Dermis blood vessel endothelial cell (primary cell): Measurements from ENCODE around the gene FAM227B. TPM values are rescaled to one million over a fixed set of nuclear protein-coding genes. Genes with fewer than 3 reads are reported as not detected.
A peak's percentile ranks its signal among the peaks of the same experiment; 100 is the strongest.
"Not testable (repeated sequence)": the region's sequence is repeated elsewhere in the genome, so short reads cannot be mapped to it uniquely, and the experiment has no call there.

Experiments used
- DNase-seq: peaks from one replicate; pipeline ENCODE4 v3.0.0; 2010
- total RNA-seq: library from RNA; depleted of rRNA; stranded (reverse); fragments of >200 nt; gene quantifications from 2 replicates; pipeline ENCODE4 v1.2.3, GENCODE V29; 2014

The FAM227B gene
- total RNA-seq, 1 donor from 2014 or later: 1.4 TPM

GRCh38 chr15:49492830-49493229 is 127.8 kb downstream of the FAM227B start:
- no peak for DNase-seq

DNA sequence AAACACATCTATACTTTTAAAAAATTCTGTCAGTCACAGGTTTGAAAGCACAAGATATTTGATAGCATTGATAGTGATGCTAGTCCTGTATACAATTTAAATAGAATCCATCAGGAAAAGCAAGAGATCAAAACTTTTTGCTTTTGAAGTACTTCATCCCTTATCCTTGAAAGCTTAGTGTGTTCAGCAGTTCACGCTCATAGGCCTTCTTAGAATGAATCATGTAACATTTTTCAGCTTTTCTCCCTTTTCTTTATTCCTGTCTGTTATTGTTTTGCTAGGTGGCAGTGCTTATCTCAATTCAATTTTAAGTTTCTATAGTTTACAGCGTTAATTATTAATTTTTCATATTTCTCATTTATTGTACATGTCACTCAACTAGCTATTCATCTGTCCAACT is 128.5 kb downstream of the FAM227B start:
- no peak for DNase-seq

- no peak for DNase-seq
Observed at GRCh38 chr15:49490966-49491365, 129.7 kb downstream of the FAM227B start.

GRCh38 chr15:49485401-49485800 is 135.2 kb downstream of the FAM227B start:
- not testable (repeated sequence) for DNase-seq

DNA sequence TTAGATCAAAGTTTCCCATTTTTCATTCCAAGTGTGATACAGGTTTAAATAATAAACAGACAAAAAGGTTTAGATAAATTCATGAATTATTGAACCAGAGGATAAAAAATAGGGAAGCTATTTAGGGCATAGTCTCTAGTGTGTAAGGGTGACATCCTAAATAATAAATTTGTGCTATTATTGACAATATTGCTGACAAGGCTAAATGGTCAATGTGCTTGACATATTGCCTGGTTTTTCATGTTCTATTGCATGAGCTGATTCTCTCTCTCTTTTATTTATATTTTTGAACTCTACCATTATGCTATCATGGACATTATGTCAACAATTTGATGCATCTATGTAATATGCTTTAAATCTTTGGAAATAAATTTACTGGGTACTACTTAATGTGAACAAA is 141.6 kb downstream of the FAM227B start:
- not testable (repeated sequence) for DNase-seq

DNA sequence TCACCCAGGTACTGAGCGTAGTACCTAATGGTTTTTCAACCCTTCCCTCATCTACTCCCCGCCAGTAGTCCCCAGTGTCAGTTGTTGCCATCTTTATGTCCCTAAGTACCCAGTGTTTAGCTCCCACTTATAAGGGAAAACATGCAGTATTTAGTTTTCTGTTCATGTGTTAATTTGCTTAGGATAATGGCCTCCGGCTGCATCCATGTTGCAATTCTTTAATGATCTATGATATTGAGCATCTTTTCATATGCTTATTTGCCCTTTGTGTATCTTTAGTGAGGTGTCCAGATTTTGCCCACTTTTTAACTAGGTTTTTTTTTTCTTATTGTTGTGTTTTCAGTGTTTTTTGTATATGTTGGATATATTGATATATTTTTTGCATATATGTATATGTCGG is 142.6 kb downstream of the FAM227B start:
- not testable (repeated sequence) for DNase-seq

- DNase-seq: no peak
Observed at GRCh38 chr15:49473031-49473430, 147.6 kb downstream of the FAM227B start.

GRCh38 chr15:49472338-49472737 is 148.3 kb downstream of the FAM227B start:
- no peak for DNase-seq

- no peak for DNase-seq
Observed at GRCh38 chr15:49471733-49472132, 148.9 kb downstream of the FAM227B start.

DNA sequence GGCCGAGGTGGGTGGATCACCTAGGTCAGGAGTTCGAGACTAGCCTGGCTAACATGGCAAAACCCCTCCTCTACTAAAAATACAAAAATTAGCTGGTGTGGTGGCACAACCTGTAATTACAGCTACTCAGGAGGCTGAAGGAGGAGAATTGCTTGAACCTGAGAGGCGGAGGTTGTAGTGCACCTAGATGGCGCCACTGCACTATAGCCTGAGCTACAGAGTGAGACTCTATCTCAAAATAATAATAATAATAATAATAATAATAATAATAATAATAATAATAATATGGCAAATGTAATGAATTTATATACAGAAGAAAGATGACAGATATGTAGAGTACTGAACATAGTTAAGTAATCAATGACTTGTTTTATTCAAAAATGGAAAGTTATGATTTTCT is 149.4 kb downstream of the FAM227B start:
- peak; percentile 41 for DNase-seq

DNA sequence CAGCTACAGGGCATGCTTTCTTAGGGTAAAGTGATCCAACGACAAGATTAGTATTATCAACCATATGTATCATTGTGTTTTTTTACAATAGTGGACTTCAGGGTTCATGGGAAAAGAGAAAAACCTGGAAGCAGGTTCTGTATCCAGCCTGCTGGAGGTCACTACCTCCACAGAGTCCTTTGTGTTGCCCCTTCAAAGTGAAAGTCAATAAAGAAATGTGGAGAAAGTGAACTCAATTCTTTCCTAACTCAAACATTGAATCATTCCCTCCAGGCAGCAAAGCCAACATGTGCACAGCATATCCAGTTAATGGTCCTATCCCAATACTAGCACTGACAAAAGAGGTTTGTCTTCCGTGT is 152.2 kb downstream of the FAM227B start:
- no peak for DNase-seq

DNA sequence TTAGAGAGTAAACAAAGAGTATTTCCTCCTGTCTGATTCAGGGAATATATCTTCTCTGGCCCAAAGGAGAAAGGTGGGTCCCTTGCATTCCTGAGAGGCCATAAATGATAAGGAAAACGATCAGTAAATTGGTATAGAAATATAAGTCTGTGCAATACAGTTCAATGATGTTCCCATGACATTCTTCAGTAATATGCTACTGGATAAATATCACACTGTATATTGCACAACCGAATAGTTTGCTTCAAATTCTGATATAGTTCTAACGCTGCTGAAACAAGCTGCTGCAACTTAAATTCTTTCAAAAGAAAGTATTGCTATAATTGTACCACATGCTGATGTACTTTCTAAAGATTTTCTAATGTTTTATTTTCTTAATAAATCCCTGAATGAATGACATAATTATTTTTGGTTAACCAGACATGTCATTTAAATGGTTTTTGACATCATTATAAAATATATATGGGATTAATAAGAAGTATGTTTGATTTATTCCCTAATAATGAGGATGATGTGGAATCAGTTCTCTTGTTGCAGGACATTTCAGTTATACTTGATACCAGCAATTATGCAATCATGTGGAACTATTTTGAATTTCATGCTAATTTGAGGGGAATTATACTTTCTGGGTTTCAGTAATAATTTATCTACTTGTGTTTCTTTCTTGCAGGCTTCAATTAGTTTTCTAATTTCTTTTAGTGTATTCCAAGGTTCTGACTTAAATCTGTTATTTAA is 152.7 kb downstream of the FAM227B start:
- DNase-seq: no peak

- no peak for DNase-seq
Observed at GRCh38 chr15:49466119-49466518, 154.5 kb downstream of the FAM227B start.

DNA sequence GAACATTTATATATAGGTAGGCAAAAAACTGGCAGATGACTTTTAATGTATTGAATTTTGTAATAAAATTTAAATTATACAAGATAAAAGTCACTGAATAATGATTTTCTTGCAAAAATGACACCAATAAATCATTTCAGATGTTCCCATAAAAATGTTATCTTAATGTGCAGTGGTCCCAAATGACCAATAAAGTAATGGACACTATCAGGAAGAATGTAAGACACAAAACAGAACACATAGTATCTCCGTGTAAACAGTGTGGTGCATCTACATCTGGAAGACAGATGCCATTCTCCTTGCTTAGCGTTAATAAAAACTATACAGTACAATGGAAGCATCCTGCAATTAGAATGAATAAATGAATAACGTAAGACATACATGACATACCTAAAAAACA is 156.1 kb downstream of the FAM227B start:
- DNase-seq: no peak

DNA sequence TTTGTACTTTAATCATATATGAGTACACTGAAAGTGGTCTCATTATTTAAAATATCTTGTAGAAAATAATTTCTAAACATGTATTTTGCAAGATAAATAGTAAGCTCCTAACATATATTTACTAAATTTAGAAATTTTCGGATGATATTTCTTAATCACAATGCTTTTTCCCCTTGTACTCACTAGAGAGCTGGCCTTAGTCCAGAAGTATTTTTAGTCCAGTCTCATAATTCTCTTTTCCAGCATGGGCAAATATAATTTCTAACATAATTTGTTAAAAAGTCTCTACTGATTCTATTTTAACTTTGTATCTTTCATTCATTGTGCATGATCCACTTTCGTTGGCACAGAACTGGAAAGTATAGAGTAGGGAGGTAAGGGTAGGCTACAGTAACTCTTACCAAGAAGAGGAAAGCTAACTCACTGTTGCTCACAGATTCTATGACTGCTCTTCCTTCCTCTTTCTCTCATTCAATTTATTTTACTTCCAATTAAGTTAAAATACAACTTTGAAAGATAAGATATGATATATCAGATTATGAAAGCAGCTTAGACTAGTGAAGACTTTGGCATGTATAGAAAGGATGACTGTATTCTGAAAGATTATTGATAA is 158.3 kb downstream of the FAM227B start:
- no peak for DNase-seq

GRCh38 chr15:49460411-49460941 is 160.1 kb downstream of the FAM227B start:
- DNase-seq: no peak

GRCh38 chr15:49458145-49458544 is 162.5 kb downstream of the FAM227B start:
- DNase-seq: no peak

GRCh38 chr15:49456166-49456565 is 164.5 kb downstream of the FAM227B start:
- no peak for DNase-seq

GRCh38 chr15:49452595-49452994 is 168.0 kb downstream of the FAM227B start:
- no peak for DNase-seq

DNA sequence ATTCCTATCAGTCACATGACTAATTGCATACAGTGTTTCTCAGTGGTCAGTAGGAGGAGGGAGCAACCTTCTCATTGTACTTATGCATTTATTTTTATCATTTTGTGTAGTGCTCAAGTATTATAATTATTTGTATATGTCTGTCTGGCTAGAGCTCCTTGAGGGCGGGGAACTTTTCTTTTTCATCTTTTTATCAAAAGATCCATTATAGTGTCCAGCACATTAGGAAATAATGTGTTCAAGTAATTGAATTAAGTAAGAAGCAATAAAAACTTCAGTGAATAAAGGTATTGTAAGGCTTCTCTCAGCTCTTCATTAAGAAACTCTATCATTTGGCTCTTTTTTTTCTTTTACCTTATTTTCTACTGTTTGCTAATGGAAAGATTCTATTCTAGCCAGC is 178.8 kb downstream of the FAM227B start:
- no peak for DNase-seq

DNA sequence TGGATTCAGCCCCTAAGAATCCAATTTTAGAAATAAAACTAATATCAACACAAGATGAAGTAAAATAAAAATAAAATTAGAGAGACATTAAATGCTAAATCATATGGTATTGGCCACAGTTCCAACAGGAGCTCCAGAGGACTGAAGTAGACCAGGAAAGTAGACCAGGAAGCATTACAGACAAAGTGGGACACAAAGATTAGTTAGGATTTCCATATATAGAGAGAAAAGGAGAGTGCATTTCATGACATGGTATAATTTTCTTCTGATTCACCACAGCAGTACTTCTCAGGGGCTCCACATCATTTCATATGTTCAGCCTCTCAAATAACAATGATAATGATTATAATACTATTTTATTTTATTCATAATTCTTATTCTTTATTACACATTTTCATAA is 179.3 kb downstream of the FAM227B start:
- no peak for DNase-seq

DNA sequence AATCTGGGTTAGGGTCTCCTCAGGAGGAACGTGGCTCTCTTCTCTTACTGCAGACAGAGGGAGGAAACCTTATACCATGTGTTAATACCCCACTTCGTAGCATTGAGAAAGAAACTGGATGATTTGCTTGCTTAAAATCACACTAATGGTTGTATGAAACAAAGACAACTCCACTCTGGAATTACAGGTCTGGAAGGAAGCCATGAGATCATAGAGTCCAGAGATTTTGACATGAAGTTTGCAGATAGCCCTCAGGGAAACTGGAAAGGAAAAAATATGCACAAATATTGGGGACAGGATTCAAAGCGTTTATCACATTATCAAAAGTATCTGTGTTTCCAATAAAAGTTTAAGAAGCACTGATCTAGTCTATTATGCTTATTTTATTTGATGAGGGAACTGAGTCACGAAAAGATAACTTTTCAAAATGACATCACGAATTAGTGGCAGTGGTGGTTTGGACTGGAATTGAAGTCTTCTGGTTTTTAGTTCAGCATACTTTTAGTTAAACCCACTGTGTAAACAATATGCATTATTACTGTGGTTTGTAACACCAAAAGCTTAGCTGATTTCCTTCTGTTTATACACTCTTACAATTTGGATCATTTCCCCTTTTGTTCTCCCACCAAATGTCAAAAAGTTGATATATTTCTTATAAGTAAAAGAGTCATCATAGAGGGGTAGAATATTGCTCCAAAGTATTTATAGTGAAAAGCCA is 180.8 kb downstream of the FAM227B start:
- no peak for DNase-seq

GRCh38 chr15:49438962-49439631 is 181.5 kb downstream of the FAM227B start:
- DNase-seq: peak; percentile 5
